Measurements from ENCODE around the gene FRMD3. TPM values are rescaled to one million over a fixed set of nuclear protein-coding genes. Genes with fewer than 3 reads are reported as not detected.

The FRMD3 gene
- total RNA-seq, 1 donor from 2014 or later: 2.8 TPM

DNA sequence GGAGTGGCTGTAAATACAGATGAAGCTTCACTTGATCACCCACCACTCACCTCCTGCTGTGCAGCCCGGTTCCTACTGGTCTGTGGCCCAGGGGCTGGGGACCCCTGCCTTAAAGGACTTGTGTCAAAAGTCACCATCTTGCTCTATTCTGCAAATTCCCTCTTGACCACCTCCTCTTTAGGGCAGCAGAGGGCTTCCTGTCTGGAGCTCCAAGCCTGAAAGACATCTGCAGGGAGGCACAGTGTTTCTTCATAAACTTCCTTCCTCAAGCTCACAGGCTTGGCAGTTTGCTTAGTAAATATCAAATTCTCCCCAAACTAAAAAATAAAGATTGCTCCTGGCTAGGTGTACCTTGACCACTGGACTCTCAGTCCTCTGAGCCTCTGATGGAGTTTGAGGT lies 104.4 kb downstream of the FRMD3 start:
- no peak for DNase-seq (ENCODE audit: low read depth in 2 of 2)

GRCh38 chr9:83432877-83433550 lies 105.2 kb downstream of the FRMD3 start:
- DNase-seq (ENCODE audit: low read depth in 2 of 2): no peak

DNA sequence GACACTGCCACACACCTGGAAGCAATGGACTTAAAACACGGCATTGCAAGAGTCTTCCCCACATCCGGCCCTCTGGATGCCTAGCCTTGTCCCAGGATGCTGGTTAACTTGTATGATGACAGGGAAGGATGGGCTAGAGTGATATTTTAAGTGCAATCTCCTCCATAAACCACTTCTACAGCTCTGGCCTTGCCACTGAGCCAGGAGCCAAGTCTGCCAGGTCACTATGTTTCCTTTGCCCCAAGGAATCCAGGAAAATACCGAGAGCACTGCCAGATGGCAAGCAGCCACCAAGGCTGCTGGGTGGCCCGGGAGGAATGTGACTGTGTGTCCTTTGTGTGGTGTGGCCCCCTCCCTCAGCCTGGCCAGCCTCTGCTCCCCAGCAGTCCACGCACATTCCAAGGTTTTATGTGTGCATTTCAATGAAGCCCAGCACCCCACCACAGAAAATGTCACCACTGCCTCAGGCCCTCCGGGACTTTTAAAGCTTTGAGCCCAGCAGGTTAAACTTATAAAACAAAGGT lies 106.0 kb downstream of the FRMD3 start:
- peak in 1 of 2 donors; percentile 66 for DNase-seq (ENCODE audit: low read depth in 2 of 2)

GRCh38 chr9:83431101-83432060 lies 106.8 kb downstream of the FRMD3 start:
- DNase-seq (ENCODE audit: low read depth in 2 of 2): peak; percentile 11 to 70

GRCh38 chr9:83430681-83431080 lies 107.5 kb downstream of the FRMD3 start:
- DNase-seq (ENCODE audit: low read depth in 2 of 2): no peak

GRCh38 chr9:83429229-83429628 lies 109.0 kb downstream of the FRMD3 start:
- DNase-seq (ENCODE audit: low read depth in 2 of 2): no peak

DNA sequence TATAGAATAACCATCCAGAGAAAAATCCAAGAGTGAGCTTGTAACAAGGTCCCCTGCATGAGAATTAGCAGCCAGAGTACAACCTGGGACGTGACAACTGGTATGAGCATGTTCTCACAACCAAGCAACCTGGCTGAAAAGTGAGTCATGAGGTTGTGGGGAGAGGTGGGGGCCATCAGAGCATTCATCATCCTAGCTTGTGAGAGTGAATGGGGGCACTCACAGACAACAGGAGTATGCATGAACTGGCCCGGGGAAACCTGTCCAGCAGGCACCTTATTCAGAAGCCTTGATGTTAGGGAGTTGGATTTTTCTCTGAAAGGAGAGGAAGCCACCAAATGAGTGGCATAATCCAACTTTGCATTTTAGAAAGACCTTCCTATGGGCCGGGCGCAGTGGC lies 113.0 kb downstream of the FRMD3 start:
- DNase-seq (ENCODE audit: low read depth in 2 of 2): no peak

DNA sequence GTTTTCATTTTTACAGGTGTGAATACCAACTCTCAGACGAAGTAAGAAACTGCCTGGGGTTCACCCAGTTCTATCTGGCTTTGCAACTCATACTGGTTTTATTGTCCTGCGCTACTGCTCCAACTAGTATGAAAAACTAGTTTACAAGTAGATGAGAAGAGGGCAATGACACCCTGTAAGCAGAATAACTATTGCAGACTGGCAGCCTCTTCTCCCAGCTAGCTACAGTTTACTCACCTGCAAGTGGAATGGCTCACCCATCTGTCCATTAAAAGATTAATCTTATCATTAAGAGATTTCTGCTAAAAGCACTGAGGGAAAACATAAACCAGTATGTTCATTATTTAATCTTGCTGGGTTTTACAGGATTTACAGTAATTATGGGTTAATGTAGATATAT lies 113.4 kb downstream of the FRMD3 start:
- DNase-seq (ENCODE audit: low read depth in 2 of 2): no peak

DNA sequence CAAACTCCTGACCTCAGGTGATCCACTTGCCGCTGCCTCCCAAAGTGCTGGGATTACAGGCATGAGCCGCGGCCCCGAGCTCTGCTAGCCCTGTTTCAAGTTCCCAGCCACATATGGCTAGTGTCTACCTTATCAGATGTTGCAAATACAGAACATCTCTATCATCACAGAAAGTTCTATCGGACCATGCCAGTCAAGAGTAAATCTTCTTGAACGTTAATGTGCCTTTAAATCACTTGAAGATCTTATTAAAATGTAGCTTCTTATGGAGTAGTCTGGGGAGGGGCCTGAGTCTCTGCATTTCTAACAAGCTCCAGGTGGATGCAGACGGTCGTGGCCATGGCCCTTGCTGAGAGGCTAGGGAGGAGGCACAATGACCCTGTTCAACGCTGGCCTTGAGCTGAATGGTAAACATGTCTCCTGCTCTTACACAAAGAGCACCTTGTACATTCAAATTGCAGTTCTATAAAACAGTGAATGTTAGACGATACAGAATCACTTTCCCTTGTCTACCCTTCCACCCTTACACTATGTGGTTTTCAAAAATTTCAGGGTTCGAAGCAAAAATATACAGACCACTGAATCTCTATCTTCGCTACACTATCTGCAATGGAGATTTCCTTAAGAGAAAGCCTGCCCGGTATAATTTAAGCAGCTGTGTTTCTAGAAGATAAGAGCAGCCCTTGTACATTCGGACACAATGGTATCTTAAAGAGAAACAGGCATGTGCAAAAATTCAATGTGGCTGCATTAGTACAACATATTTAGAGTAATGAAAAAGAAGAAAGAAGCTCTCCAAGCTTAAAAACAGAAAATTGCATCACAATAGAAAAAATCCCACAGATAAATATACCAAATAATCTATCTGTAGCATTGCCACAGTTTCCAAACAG lies 114.1 kb downstream of the FRMD3 start:
- no peak for DNase-seq (ENCODE audit: low read depth in 2 of 2)

DNA sequence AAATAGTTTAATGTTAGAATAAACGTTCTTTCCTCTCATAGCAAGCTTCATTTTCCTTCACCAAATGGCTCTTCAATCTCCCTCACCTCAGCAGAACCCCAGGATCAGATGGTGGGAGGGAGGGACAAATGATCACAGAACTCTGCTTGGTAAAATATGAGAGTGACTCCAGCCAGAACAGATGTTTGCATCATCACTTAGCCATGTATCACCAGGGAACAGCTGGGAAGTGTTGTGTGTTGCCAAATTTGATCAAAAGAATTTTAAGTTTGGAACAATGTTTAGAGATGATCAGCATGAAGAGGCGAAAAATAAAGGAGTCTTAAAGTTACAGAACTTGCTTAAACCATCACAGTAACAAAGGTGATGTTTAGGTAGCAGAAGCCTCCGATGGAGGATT lies 115.7 kb downstream of the FRMD3 start:
- no peak for DNase-seq (ENCODE audit: low read depth in 2 of 2)

GRCh38 chr9:83420486-83420885 lies 117.7 kb downstream of the FRMD3 start:
- no peak for DNase-seq (ENCODE audit: low read depth in 2 of 2)

DNA sequence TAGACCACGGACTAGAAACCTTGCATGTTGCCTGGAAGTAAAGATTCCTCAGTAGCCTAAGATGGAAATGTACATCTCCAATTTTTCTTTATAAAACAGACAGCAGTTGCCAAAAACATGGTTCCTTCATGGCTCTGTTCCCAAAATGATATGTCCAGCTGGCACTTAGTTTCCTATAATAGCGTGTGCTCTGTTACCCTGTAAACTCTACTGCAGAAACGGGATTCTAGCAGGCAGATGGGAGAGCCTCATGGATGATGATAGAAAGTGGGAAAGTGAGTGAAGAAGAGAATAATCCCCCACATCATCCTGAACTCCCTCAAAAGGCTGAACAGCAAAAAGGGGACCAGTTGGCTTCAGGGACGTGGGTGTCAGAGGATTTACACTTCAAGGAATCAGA lies 118.2 kb downstream of the FRMD3 start:
- no peak for DNase-seq (ENCODE audit: low read depth in 2 of 2)

- DNase-seq (ENCODE audit: low read depth in 2 of 2): no peak
Measured at GRCh38 chr9:83418283-83418682, 119.9 kb downstream of the FRMD3 start.

- no peak for DNase-seq (ENCODE audit: low read depth in 2 of 2)
Measured at GRCh38 chr9:83413367-83413766, 124.8 kb downstream of the FRMD3 start.

DNA sequence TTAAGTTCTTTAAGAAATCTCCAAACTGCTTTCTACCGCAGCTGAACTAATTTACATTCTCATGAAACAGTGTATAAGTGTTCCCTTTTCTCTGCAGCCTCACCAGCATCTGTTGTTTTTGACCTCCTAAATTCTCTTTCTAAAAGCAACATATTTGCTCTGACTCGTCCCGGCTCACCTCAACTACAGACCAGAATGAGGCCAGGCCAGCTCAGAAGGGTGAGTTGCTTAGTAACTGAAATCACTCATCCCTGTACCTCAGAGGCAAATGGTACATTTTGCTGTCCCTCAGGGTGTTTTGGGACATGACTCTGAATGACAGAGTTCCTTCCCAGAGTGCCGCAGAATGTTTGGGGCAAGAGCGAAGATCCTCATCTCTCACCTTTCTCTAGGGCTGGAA lies 127.5 kb downstream of the FRMD3 start:
- no peak for DNase-seq (ENCODE audit: low read depth in 2 of 2)

- DNase-seq (ENCODE audit: low read depth in 2 of 2): no peak
Measured at GRCh38 chr9:83406921-83407320, 131.3 kb downstream of the FRMD3 start.

DNA sequence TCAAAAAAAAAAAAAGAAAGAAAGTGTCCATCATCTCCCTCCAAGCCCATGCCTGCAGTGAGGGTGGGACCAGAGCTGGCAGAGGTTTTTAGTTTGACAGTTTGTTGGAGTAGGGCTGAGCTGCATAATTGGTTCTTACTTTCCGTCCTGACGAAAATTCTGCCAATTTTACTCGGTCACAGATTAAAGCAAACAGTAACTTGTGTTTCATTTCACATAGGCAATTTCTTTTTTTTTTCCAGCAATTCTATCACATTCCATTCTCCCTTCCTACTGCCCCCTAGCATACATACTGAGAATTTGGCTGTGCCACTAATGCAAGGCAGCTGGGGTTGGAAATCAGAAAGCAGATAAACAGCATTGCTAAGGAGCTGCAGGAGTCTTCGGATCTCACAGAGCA lies 132.4 kb downstream of the FRMD3 start:
- no peak for DNase-seq (ENCODE audit: low read depth in 2 of 2)

GRCh38 chr9:83403527-83404238 lies 134.5 kb downstream of the FRMD3 start:
- no peak for DNase-seq (ENCODE audit: low read depth in 2 of 2)

- DNase-seq (ENCODE audit: low read depth in 2 of 2): no peak
Measured at GRCh38 chr9:83401328-83401900, 136.8 kb downstream of the FRMD3 start.

GRCh38 chr9:83396813-83397212 lies 141.4 kb downstream of the FRMD3 start:
- no peak for DNase-seq (ENCODE audit: low read depth in 2 of 2)

DNA sequence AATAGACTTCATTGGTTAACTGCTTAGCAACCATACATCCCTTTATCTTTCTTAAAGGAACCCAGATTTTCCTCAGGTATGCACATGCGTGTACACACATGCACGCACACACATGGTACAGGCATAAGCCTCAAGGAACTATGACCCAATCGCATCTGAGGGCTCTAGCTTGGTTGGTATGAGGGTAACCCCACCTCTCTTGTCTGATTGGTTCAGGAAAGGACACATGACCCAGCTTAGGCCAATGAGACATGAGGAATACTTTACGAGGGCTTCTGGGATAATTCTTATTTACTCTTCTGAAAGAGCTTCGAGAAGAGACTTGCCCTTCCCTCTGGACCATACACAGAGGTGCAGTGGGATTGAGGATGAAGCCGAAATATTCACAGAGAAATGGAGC lies 141.9 kb downstream of the FRMD3 start:
- no peak for DNase-seq (ENCODE audit: low read depth in 2 of 2)

Data from dermis microvascular lymphatic vessel endothelial cell (primary cell).